Activated CD4-positive, alpha-beta T cell treated with anti-CD3 and anti-CD28 coated beads for 24 hours (primary cell): ENCODE data around the gene CFAP100.

Experiments used
- DNase-seq, 2 donors: peaks; one replicate each; pipeline ENCODE4 v3.0.0-alpha.2; 2020; ENCODE audit warnings: low read depth in 2 of 2

CFAP100 gene

GRCh38 chr3:126441256-126441880 lies 46.7 kb downstream of the CFAP100 start:
- DNase-seq: no peak

- DNase-seq: no peak
Measured at GRCh38 chr3:126442094-126442855, 47.6 kb downstream of the CFAP100 start.

- DNase-seq: no peak
Measured at GRCh38 chr3:126442856-126443242, 48.1 kb downstream of the CFAP100 start.

- DNase-seq: no peak
Measured at GRCh38 chr3:126445506-126445905, 50.8 kb downstream of the CFAP100 start.

- DNase-seq: no peak
Measured at GRCh38 chr3:126446301-126446700, 51.6 kb downstream of the CFAP100 start.

GRCh38 chr3:126446791-126447190 lies 52.1 kb downstream of the CFAP100 start:
- no peak for DNase-seq

- no peak for DNase-seq
Measured at GRCh38 chr3:126447456-126448106, 52.9 kb downstream of the CFAP100 start.

- DNase-seq: no peak
Measured at GRCh38 chr3:126448136-126448892, 53.6 kb downstream of the CFAP100 start.

GRCh38 chr3:126448893-126449180 lies 54.1 kb downstream of the CFAP100 start:
- no peak for DNase-seq

GRCh38 chr3:126449621-126450051 lies 54.9 kb downstream of the CFAP100 start:
- no peak for DNase-seq

- no peak for DNase-seq
Measured at GRCh38 chr3:126450219-126450618, 55.5 kb downstream of the CFAP100 start.

GRCh38 chr3:126450744-126451143 lies 56.0 kb downstream of the CFAP100 start:
- DNase-seq: no peak

- no peak for DNase-seq
Measured at GRCh38 chr3:126451511-126451910, 56.8 kb downstream of the CFAP100 start.

GRCh38 chr3:126452213-126452612 lies 57.5 kb downstream of the CFAP100 start:
- no peak for DNase-seq

- DNase-seq: no peak
Measured at GRCh38 chr3:126454025-126454424, 59.3 kb downstream of the CFAP100 start.

- no peak for DNase-seq
Measured at GRCh38 chr3:126454437-126455198, 59.9 kb downstream of the CFAP100 start.

GRCh38 chr3:126456211-126456610 lies 61.5 kb downstream of the CFAP100 start:
- no peak for DNase-seq

- no peak for DNase-seq
Measured at GRCh38 chr3:126456766-126457388, 62.2 kb downstream of the CFAP100 start.

GRCh38 chr3:126459111-126459762 lies 64.5 kb downstream of the CFAP100 start:
- no peak for DNase-seq

GRCh38 chr3:126459763-126460127 lies 65.0 kb downstream of the CFAP100 start:
- DNase-seq: no peak

GRCh38 chr3:126460381-126460780 lies 65.7 kb downstream of the CFAP100 start:
- DNase-seq: no peak
